22Rv1 (cell line): ENCODE measurements around the gene NOS1AP.

ENCODE experiments used
- ZFX ChIP-seq: fragments of 450-650 bp; IDR thresholded peaks from 2 replicates; pipeline ENCODE4 v1.6.1; 2017; ENCODE audit warnings: antibody characterized with exemption, borderline replicate concordance
- TF ChIP-seq, protein P1 (sequence below): fragments of 450-650 bp; IDR thresholded peaks from 2 replicates; pipeline ENCODE4 v1.5.1; 2017; ENCODE audit warnings: mild to moderate bottlenecking

DNA sequence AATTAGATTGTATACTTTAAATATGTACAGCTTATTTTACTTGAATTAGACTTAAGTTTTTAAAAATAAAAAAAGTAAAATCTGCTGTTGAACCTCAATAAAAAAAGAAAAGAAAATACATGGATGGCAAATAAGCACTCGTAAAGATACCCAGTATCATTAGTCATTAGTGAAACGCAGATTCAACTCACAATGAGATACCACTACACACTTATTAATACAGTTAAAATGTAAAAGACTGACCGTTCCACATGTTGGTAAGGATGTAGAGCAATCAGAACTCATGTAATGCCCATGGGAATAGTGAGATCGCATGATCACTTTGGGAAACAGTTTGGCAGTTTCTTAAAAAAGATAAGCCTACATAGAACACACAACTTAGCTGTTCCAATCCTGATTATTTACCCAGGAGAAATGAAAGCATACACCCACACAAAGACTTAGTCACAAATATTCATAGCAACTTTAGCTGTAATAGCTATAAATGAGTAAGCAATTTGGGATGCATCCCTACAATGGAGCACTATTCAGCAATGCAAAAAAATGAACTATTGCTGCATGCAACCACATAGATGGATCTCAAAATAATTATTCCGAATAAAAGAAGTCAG, 335.2 kb downstream of the NOS1AP start:
- TF ChIP-seq, protein P1, sequence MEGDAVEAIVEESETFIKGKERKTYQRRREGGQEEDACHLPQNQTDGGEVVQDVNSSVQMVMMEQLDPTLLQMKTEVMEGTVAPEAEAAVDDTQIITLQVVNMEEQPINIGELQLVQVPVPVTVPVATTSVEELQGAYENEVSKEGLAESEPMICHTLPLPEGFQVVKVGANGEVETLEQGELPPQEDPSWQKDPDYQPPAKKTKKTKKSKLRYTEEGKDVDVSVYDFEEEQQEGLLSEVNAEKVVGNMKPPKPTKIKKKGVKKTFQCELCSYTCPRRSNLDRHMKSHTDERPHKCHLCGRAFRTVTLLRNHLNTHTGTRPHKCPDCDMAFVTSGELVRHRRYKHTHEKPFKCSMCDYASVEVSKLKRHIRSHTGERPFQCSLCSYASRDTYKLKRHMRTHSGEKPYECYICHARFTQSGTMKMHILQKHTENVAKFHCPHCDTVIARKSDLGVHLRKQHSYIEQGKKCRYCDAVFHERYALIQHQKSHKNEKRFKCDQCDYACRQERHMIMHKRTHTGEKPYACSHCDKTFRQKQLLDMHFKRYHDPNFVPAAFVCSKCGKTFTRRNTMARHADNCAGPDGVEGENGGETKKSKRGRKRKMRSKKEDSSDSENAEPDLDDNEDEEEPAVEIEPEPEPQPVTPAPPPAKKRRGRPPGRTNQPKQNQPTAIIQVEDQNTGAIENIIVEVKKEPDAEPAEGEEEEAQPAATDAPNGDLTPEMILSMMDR, result no peak
- no peak for TF ChIP-seq ZFX
